GM12878 (cell line): ENCODE results near the gene TTLL12. TPM values are rescaled to one million over a fixed set of nuclear protein-coding genes. Genes with fewer than 3 reads are reported as not detected.

Experiments used
- ATAC-seq: fragments of 200-7000 bp; cut with Tn5 transposase; 3 replicates; pipeline ENCODE4 v1.9.1; 2020; ENCODE audit warnings: mild to moderate bottlenecking, moderate library complexity
- BruUV-seq: library from RNA; stranded (reverse); fragments of 400-500 nt; replicated peaks from 2 replicates; lab custom pipeline; 2021; lab: Mats Ljungman, UMichigan
- CTCF ChIA-PET: fragments of 300-600 bp; sonication (Branson Sonifier 250); formaldehyde crosslinking; extraction: SDS; loops from one replicate; lab custom pipeline; 2021; ENCODE audit warnings: inconsistent platforms; lab: Yijun Ruan, JAX
- POLR2A ChIA-PET: fragments of 350-600 bp; formaldehyde crosslinking; extraction: SDS; loops from one replicate; lab custom pipeline; 2021; ENCODE audit warnings: inconsistent platforms; lab: Charles Lee
- RAD21 ChIA-PET: fragments of 300-600 bp; sonication (Branson Sonifier 250); formaldehyde crosslinking; loops from one replicate; lab custom pipeline; 2023; ENCODE audit warnings: antibody characterized with exemption; ENCODE audit not compliant: unreplicated experiment; lab: Charles Lee
- SMC1A ChIA-PET: fragments of 300-600 bp; sonication (Branson Sonifier 250); formaldehyde crosslinking; loops from one replicate; lab custom pipeline; 2023; ENCODE audit not compliant: unreplicated experiment, uncharacterized antibody; lab: Charles Lee
- DNase-seq: peaks from one replicate; pipeline ENCODE4 v3.0.0-alpha.2; 2011; ENCODE audit warnings: low read depth, low spot score
- FAIRE-seq: peaks from 3 replicates; lab custom pipeline; 2011; peaks lifted over from hg19 to GRCh38; lab: Jason Lieb, UNC
- H2AFZ ChIP-seq: 2 replicates; pipeline ENCODE4 v1.6.0; 2011; ENCODE audit warnings: low read depth, low read length, control low read depth; ENCODE audit not compliant: control insufficient read depth
- H3K27ac ChIP-seq: 2 replicates; pipeline ENCODE4 v1.5.1; 2011; ENCODE audit warnings: control low read depth; ENCODE audit not compliant: control insufficient read depth, insufficient read depth
- H3K27me3 ChIP-seq, 2 experiments: replicated peaks in 1 of 2; 2 replicates each; pipeline versions ENCODE4 v1.6.0 to v1.6.1; 2011; ENCODE audit warnings: low read length in 1 of 2; ENCODE audit not compliant: control insufficient read depth in 2 of 2, insufficient read depth in 2 of 2
- H3K36me3 ChIP-seq, 2 experiments: 2 replicates each; pipeline ENCODE4 v1.5.1; 2011; ENCODE audit warnings: low read length in 1 of 2; ENCODE audit not compliant: control insufficient read depth in 2 of 2, insufficient read depth in 2 of 2
- H3K4me1 ChIP-seq: 2 replicates; pipeline ENCODE4 v1.6.1; 2011; ENCODE audit warnings: mild to moderate bottlenecking, low read length, moderate library complexity, mixed read lengths; ENCODE audit not compliant: control insufficient read depth, insufficient read depth
- H3K4me2 ChIP-seq: 2 replicates; pipeline ENCODE4 v1.6.0; 2011; ENCODE audit warnings: control low read depth; ENCODE audit not compliant: control insufficient read depth, insufficient read depth
- H3K4me3 ChIP-seq: fragments of 200-600 bp; sonication (generic); 2 replicates; pipeline ENCODE4 v1.5.1; 2016
- H3K79me2 ChIP-seq: 2 replicates; pipeline ENCODE4 v1.6.0; 2011; ENCODE audit warnings: low read length; ENCODE audit not compliant: control insufficient read depth, insufficient read depth
- H3K9ac ChIP-seq: 2 replicates; pipeline ENCODE4 v1.8.0; 2011; ENCODE audit warnings: low read length, control low read depth, mixed read lengths; ENCODE audit not compliant: control insufficient read depth, insufficient read depth
- H3K9me3 ChIP-seq: replicated peaks from 3 replicates; pipeline ENCODE4 v1.5.1; 2011; ENCODE audit warnings: mild to moderate bottlenecking, low read length; ENCODE audit not compliant: control insufficient read depth, insufficient read depth
- H4K20me1 ChIP-seq: 2 replicates; pipeline ENCODE4 v1.6.0; 2011; ENCODE audit not compliant: control insufficient read depth, insufficient read depth
- ESRRA ChIP-seq: IDR thresholded peaks from 2 replicates; pipeline ENCODE4 v1.6.1; 2012; ENCODE audit warnings: mild to moderate bottlenecking, low read length, improper control_type of control experiment
- JUND ChIP-seq: IDR thresholded peaks from 2 replicates; pipeline ENCODE4 v1.6.1; 2012; ENCODE audit warnings: low read depth, mild to moderate bottlenecking, low read length, improper control_type of control experiment, moderate library complexity
- NR2C1 ChIP-seq: fragments of 450-650 bp; IDR thresholded peaks from 2 replicates; pipeline ENCODE4 v1.6.1; 2017; ENCODE audit warnings: antibody characterized with exemption, mild to moderate bottlenecking, moderate library complexity
- POLR2AphosphoS2 ChIP-seq: IDR thresholded peaks from 2 replicates; pipeline ENCODE4 v1.6.1; 2011; ENCODE audit warnings: low read depth, mild to moderate bottlenecking, low read length, improper control_type of control experiment, moderate library complexity
- SUZ12 ChIP-seq: fragments of 200-600 bp; sonication (generic); IDR thresholded peaks from one replicate; pipeline ENCODE4 v1.6.1; 2018; ENCODE audit warnings: antibody characterized with exemption, mild to moderate bottlenecking; ENCODE audit not compliant: unreplicated experiment
- TBL1XR1 ChIP-seq: IDR thresholded peaks from 2 replicates; pipeline ENCODE4 v1.6.1; 2012; ENCODE audit warnings: low read depth, low read length, improper control_type of control experiment
- TCF7 ChIP-seq: IDR thresholded peaks from 2 replicates; pipeline ENCODE4 v1.6.1; 2014; ENCODE audit warnings: antibody characterized with exemption, borderline replicate concordance
- ZNF622 ChIP-seq: fragments of 450-650 bp; IDR thresholded peaks from 2 replicates; pipeline ENCODE4 v1.6.1; 2017; ENCODE audit warnings: mild to moderate bottlenecking, inconsistent platforms
- ZZZ3 ChIP-seq: IDR thresholded peaks from 2 replicates; pipeline ENCODE4 v1.6.1; 2011; ENCODE audit warnings: low read depth; ENCODE audit not compliant: control insufficient read depth, insufficient read length
- WGBS: methylation state at CpG from one replicate; pipeline ENCODE4 v1.1.6; 2016; ENCODE audit warnings: low lambda C conversion rate; ENCODE audit not compliant: insufficient replicate concordance, insufficient coverage; ENCODE audit errors: missing lambda C conversion rate; 5-methylcytosine and 5-hydroxymethylcytosine counted together
- in situ Hi-C: fragments of 300-500 bp; cut with MboI; formaldehyde crosslinking; loops from 9 replicates; pipeline ENCODE4 v1.14.3; 2018; ENCODE audit warnings: mixed read lengths
- intact Hi-C: fragments of 100-400 bp; cut with micrococcal nuclease; formaldehyde crosslinking; loops from one replicate; pipeline ENCODE4 v1.14.2; 2022; ENCODE audit not compliant: unreplicated experiment
- polyA plus RNA-seq, 11 experiments: library from polyadenylated mRNA; depleted of rRNA in 4 of 11; unstranded in 6 of 11; stranded (reverse) in 5 of 11; fragments of >200 nt; fragmentation: Nextera tagmentation in 4 of 11; fragmentation: Illumina TruSeq in 1 of 11; extraction: Ambion mirVana in 4 of 11; extraction: Trizol in 1 of 11; gene quantifications; 1 replicate in 1 of 11; 2 replicates in 10 of 11; pipeline versions ENCODE4 v1.2.1 to v1.2.3, GENCODE V29; 2011 to 2016; ENCODE audit warnings: inconsistent platforms in 2 of 11, missing spikeins in 2 of 11, low read depth in 1 of 11
- total RNA-seq, 4 experiments: library from RNA; depleted of rRNA in 3 of 4; stranded (reverse); fragments of >200 nt in 3 of 4; fragmentation: Illumina TruSeq in 1 of 4; extraction: Trizol in 1 of 4; gene quantifications; 2 replicates each; pipeline versions ENCODE4 v1.2.1 to v1.2.3, GENCODE V29; 2013 to 2021
- TF ChIP-seq, protein P1 (sequence below), 3 experiments: IDR thresholded peaks in 2 of 3; conservative IDR thresholded peaks in 1 of 3; 2 replicates each; pipeline ENCODE4 v1.5.1; 2011; ENCODE audit warnings: low read depth in 3 of 3, low read length in 3 of 3, mild to moderate bottlenecking in 3 of 3, control low read depth in 2 of 3, moderate library complexity in 2 of 3, inconsistent platforms in 1 of 3, mixed read lengths in 1 of 3; ENCODE audit not compliant: control insufficient read depth in 2 of 3, insufficient read depth in 1 of 3; ENCODE audit errors: extremely low read depth in 1 of 3
- TF ChIP-seq, protein P2 (sequence below): IDR thresholded peaks from 2 replicates; pipeline ENCODE4 v1.6.1; 2011; ENCODE audit warnings: borderline replicate concordance, low read depth, mild to moderate bottlenecking, moderate library complexity, low read length; ENCODE audit not compliant: insufficient read depth, poor library complexity, severe bottlenecking
- TF ChIP-seq, protein P3 (sequence below): fragments of 450-650 bp; IDR thresholded peaks from 2 replicates; pipeline ENCODE4 v1.6.1; 2017; ENCODE audit warnings: low read depth, mild to moderate bottlenecking, moderate library complexity
- TF ChIP-seq, protein P4 (sequence below): fragments of 150-350 bp; IDR thresholded peaks from 2 replicates; pipeline ENCODE4 v1.6.1; 2014; ENCODE audit warnings: mild to moderate bottlenecking, low read depth, low read length
- TF ChIP-seq, protein P5 (sequence below): IDR thresholded peaks from 2 replicates; pipeline ENCODE4 v1.6.1; 2012; ENCODE audit warnings: low read depth, low read length, improper control_type of control experiment
- TF ChIP-seq, protein P6 (sequence below): IDR thresholded peaks from 2 replicates; pipeline ENCODE4 v1.6.1; 2012; ENCODE audit warnings: low read length, inconsistent platforms

Gene TTLL12
- total and polyA plus RNA-seq, 10 of the 15 experiments (the other 5 are each of a cell fraction or from before 2014, with no cell fraction given), result 1.00 to 89.8 (median 38.5) TPM

DNA sequence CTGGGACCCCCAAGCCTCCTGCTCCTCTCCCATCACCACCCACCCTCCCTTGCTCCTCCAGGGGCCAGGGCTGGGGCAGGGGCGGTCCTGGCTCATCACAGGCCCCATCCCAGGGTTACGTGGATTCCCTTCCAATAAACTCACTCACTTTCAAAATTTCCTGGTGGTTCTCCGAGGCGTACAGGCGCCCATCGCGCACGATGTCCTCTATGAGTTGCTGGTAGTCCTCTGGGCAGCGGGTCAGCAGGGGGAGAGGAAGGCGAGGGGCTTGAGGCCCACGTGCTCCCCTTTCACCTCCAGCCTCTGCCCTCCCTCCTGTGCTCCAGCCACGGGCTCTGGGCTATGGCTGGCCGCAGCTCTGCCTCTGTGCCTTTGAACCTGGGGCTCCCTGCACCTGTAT is 20.5 kb upstream of the TTLL12 start:
- no peak overlapping the region for H3K4me3 ChIP-seq
- POLR2A ChIA-PET, result no interaction called here
- DNase-seq (no peak), ATAC-seq (no peak), FAIRE-seq (no peak)
- no peak overlapping the region for H3K9ac ChIP-seq
- no peaks in the 10 kb centered on the region; a peak in 1 of 4 replicates for H3K27me3 ChIP-seq
- no peaks in the 10 kb centered on the region for H4K20me1 ChIP-seq
- H3K9me3 ChIP-seq, result no peaks in the 10 kb centered on the region
- H2AFZ ChIP-seq, result no peak overlapping the region
- intact Hi-C loops, result no loop called here
- TF ChIP-seq ZNF622 (no peak), POLR2AphosphoS2 (no peak), NR2C1 (no peak), TBL1XR1 (no peak), ESRRA (no peak), ZZZ3 (no peak), SUZ12 (no peak), TCF7 (no peak), JUND (no peak)
- TF ChIP-seq, protein P1, sequence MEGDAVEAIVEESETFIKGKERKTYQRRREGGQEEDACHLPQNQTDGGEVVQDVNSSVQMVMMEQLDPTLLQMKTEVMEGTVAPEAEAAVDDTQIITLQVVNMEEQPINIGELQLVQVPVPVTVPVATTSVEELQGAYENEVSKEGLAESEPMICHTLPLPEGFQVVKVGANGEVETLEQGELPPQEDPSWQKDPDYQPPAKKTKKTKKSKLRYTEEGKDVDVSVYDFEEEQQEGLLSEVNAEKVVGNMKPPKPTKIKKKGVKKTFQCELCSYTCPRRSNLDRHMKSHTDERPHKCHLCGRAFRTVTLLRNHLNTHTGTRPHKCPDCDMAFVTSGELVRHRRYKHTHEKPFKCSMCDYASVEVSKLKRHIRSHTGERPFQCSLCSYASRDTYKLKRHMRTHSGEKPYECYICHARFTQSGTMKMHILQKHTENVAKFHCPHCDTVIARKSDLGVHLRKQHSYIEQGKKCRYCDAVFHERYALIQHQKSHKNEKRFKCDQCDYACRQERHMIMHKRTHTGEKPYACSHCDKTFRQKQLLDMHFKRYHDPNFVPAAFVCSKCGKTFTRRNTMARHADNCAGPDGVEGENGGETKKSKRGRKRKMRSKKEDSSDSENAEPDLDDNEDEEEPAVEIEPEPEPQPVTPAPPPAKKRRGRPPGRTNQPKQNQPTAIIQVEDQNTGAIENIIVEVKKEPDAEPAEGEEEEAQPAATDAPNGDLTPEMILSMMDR (IDR thresholded peaks at IDR 0.05 in 2 of 3, conservative IDR thresholded peaks at IDR 0.05 in 1 of 3; ENCODE audit: control insufficient read depth in 2 of 3, extremely low read depth in 1 of 3, insufficient read depth in 1 of 3, low read depth in 3 of 3, low read length in 3 of 3), result no peak
- TF ChIP-seq, protein P2, sequence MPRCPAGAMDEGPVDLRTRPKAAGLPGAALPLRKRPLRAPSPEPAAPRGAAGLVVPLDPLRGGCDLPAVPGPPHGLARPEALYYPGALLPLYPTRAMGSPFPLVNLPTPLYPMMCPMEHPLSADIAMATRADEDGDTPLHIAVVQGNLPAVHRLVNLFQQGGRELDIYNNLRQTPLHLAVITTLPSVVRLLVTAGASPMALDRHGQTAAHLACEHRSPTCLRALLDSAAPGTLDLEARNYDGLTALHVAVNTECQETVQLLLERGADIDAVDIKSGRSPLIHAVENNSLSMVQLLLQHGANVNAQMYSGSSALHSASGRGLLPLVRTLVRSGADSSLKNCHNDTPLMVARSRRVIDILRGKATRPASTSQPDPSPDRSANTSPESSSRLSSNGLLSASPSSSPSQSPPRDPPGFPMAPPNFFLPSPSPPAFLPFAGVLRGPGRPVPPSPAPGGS, result no peak
- TF ChIP-seq, protein P3, sequence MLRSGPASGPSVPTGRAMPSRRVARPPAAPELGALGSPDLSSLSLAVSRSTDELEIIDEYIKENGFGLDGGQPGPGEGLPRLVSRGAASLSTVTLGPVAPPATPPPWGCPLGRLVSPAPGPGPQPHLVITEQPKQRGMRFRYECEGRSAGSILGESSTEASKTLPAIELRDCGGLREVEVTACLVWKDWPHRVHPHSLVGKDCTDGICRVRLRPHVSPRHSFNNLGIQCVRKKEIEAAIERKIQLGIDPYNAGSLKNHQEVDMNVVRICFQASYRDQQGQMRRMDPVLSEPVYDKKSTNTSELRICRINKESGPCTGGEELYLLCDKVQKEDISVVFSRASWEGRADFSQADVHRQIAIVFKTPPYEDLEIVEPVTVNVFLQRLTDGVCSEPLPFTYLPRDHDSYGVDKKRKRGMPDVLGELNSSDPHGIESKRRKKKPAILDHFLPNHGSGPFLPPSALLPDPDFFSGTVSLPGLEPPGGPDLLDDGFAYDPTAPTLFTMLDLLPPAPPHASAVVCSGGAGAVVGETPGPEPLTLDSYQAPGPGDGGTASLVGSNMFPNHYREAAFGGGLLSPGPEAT, result no peak
- TF ChIP-seq, protein P4, sequence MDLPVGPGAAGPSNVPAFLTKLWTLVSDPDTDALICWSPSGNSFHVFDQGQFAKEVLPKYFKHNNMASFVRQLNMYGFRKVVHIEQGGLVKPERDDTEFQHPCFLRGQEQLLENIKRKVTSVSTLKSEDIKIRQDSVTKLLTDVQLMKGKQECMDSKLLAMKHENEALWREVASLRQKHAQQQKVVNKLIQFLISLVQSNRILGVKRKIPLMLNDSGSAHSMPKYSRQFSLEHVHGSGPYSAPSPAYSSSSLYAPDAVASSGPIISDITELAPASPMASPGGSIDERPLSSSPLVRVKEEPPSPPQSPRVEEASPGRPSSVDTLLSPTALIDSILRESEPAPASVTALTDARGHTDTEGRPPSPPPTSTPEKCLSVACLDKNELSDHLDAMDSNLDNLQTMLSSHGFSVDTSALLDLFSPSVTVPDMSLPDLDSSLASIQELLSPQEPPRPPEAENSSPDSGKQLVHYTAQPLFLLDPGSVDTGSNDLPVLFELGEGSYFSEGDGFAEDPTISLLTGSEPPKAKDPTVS, result no peak
- TF ChIP-seq, protein P5, sequence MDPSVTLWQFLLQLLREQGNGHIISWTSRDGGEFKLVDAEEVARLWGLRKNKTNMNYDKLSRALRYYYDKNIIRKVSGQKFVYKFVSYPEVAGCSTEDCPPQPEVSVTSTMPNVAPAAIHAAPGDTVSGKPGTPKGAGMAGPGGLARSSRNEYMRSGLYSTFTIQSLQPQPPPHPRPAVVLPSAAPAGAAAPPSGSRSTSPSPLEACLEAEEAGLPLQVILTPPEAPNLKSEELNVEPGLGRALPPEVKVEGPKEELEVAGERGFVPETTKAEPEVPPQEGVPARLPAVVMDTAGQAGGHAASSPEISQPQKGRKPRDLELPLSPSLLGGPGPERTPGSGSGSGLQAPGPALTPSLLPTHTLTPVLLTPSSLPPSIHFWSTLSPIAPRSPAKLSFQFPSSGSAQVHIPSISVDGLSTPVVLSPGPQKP, result no peak
- TF ChIP-seq, protein P6, sequence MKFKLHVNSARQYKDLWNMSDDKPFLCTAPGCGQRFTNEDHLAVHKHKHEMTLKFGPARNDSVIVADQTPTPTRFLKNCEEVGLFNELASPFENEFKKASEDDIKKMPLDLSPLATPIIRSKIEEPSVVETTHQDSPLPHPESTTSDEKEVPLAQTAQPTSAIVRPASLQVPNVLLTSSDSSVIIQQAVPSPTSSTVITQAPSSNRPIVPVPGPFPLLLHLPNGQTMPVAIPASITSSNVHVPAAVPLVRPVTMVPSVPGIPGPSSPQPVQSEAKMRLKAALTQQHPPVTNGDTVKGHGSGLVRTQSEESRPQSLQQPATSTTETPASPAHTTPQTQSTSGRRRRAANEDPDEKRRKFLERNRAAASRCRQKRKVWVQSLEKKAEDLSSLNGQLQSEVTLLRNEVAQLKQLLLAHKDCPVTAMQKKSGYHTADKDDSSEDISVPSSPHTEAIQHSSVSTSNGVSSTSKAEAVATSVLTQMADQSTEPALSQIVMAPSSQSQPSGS, result no peak
- CTCF ChIA-PET, result no interaction called here
- 53% methylated on average over 13 of the region's 13 CpGs for WGBS
- H3K79me2 ChIP-seq, result no peaks in the 10 kb centered on the region
- SMC1A ChIA-PET, result no interaction called here
- RAD21 ChIA-PET, result no interaction called here
- no peak overlapping the region for H3K4me2 ChIP-seq
- in situ Hi-C loops, result no loop called here
- H3K36me3 ChIP-seq, result no peaks in the 10 kb centered on the region
- H3K4me1 ChIP-seq, result no peaks in the 10 kb centered on the region
- BruUV-seq, result no TSS peak
- no peak overlapping the region for H3K27ac ChIP-seq
